HL-60 (cell line): ENCODE measurements around the gene PAX5.

Source experiments
- CTCF ChIP-seq: IDR thresholded peaks from one replicate; pipeline ENCODE4 v1.5.1; 2011; ENCODE audit warnings: low read length, control low read depth, inconsistent platforms; ENCODE audit not compliant: insufficient read depth
- POLR2AphosphoS5 ChIP-seq: IDR thresholded peaks from 2 replicates; pipeline ENCODE4 v1.6.1; 2012; ENCODE audit warnings: low read depth
- REST ChIP-seq: IDR thresholded peaks from 2 replicates; pipeline ENCODE4 v1.6.1; 2012; ENCODE audit warnings: low read depth; ENCODE audit not compliant: insufficient replicate concordance
- SPI1 ChIP-seq: IDR thresholded peaks from 2 replicates; pipeline ENCODE4 v1.6.1; 2012; ENCODE audit warnings: low read depth, mild to moderate bottlenecking, borderline replicate concordance

- no peak for TF ChIP-seq CTCF
- no peak for TF ChIP-seq POLR2AphosphoS5
- no peak for TF ChIP-seq REST
- TF ChIP-seq SPI1, result no peak
These were observed 23.9 kb downstream of the PAX5 start for GRCh38 chr9:37010180-37010579.
